ENCODE data around the gene SPATA4.

- TF ChIP-seq RAD21 (IDR thresholded peaks at IDR 0.05; ENCODE audit: insufficient read depth, low read depth, low read length) (peak; percentile 44; the same call in 1 of the 2 replicates), RCOR1 (conservative IDR thresholded peaks at IDR 0.05; ENCODE audit: low read depth, low read length) (no peak), MYB (IDR thresholded peaks at IDR 0.05; ENCODE audit: borderline replicate concordance, low read depth, low read length) (no peak), EED (IDR thresholded peaks at IDR 0.05; ENCODE audit: low read depth) (no peak), FOS (IDR thresholded peaks at IDR 0.05; ENCODE audit: borderline replicate concordance, extremely low read depth, insufficient read length) (no peak)
- TF ChIP-seq, protein P1, sequence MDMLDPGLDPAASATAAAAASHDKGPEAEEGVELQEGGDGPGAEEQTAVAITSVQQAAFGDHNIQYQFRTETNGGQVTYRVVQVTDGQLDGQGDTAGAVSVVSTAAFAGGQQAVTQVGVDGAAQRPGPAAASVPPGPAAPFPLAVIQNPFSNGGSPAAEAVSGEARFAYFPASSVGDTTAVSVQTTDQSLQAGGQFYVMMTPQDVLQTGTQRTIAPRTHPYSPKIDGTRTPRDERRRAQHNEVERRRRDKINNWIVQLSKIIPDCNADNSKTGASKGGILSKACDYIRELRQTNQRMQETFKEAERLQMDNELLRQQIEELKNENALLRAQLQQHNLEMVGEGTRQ (IDR thresholded peaks at IDR 0.05; ENCODE audit: borderline replicate concordance, low read depth, low read length), result no peak
- TF ChIP-seq, protein P2, sequence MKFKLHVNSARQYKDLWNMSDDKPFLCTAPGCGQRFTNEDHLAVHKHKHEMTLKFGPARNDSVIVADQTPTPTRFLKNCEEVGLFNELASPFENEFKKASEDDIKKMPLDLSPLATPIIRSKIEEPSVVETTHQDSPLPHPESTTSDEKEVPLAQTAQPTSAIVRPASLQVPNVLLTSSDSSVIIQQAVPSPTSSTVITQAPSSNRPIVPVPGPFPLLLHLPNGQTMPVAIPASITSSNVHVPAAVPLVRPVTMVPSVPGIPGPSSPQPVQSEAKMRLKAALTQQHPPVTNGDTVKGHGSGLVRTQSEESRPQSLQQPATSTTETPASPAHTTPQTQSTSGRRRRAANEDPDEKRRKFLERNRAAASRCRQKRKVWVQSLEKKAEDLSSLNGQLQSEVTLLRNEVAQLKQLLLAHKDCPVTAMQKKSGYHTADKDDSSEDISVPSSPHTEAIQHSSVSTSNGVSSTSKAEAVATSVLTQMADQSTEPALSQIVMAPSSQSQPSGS (IDR thresholded peaks at IDR 0.05; ENCODE audit: low read length), result no peak
These were observed 22.1 kb upstream of the SPATA4 start for GRCh38 chr4:176217510-176217909.
